ENCODE data around the gene CEL.

DNA sequence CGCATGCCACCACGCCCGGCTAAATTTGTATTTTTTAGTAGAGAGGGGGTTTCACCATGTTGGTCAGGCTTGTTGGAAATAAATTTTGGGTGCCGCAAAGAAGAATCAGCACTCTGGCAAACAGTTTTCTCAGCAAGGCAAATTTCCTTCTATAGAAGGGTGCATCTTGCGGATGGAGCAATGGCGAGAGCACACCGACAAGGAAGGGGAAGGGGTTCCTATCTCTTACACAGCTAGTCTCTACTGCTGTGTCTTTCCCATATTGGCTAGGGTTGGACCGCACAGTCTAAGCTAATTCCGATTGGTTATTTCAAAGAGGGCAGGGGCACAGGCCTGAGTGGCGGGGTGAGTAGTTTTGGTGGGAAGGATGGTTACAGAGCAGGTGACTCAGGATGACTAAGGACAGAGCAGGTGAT lies 30.3 kb upstream of the CEL start:
- no peak for TF ChIP-seq CTCF (IDR thresholded peaks at IDR 0.05; ENCODE audit: insufficient read depth, low read depth, low read length)
- TF ChIP-seq EZH2 (IDR thresholded peaks at IDR 0.05; ENCODE audit: insufficient read depth, low read length) = no peak
